HepG2 (cell line): ENCODE measurements around the gene MEGF6. TPM values are rescaled to one million over a fixed set of nuclear protein-coding genes. Genes with fewer than 3 reads are reported as not detected.

Experiments
- HCFC1 ChIP-seq: fragments of 150-350 bp; IDR thresholded peaks from 2 replicates; pipeline ENCODE4 v1.6.1; 2014; ENCODE audit warnings: low read depth, low read length
- HNRNPLL ChIP-seq: fragments of 200-400 bp; formaldehyde crosslinking; IDR thresholded peaks from 2 replicates; pipeline ENCODE4 v1.6.1; 2017; ENCODE audit warnings: mild to moderate bottlenecking, low read depth, low read length; ENCODE audit not compliant: poor library complexity, severe bottlenecking
- KDM2A ChIP-seq: sonication (generic); formaldehyde crosslinking; IDR thresholded peaks from 2 replicates; pipeline ENCODE4 v1.4.0; 2020; ENCODE audit warnings: low read depth, missing genetic modification reagents, borderline replicate concordance
- KLF16 ChIP-seq, 2 experiments: sonication (generic) in 1 of 2; formaldehyde crosslinking in 1 of 2; IDR thresholded peaks; 2 replicates each; pipeline versions ENCODE4 v1.6.1 to v1.8.0; 2016 to 2023; ENCODE audit warnings: missing genetic modification reagents in 2 of 2, missing compliant biosample characterization in 1 of 2
- KMT2B ChIP-seq: IDR thresholded peaks from 2 replicates; pipeline ENCODE4 v1.6.1; 2016; ENCODE audit warnings: missing genetic modification reagents, missing compliant biosample characterization
- MEIS2 ChIP-seq: sonication (generic); formaldehyde crosslinking; IDR thresholded peaks from 2 replicates; pipeline ENCODE4 v1.9.0; 2021; ENCODE audit warnings: mild to moderate bottlenecking, missing genetic modification reagents
- NFE2 ChIP-seq: sonication (generic); formaldehyde crosslinking; IDR thresholded peaks from 2 replicates; pipeline ENCODE4 v1.4.0; 2020; ENCODE audit warnings: missing genetic modification reagents
- NKX3-1 ChIP-seq: sonication (generic); formaldehyde crosslinking; IDR thresholded peaks from 2 replicates; pipeline ENCODE4 v1.5.0; 2020; ENCODE audit warnings: missing genetic modification reagents
- PRMT3 ChIP-seq: sonication (generic); formaldehyde crosslinking; IDR thresholded peaks from 2 replicates; pipeline ENCODE4 v1.8.1; 2022; ENCODE audit warnings: low read depth, mild to moderate bottlenecking, moderate library complexity, missing genetic modification reagents, borderline replicate concordance
- SRSF1 ChIP-seq: fragments of 200-400 bp; formaldehyde crosslinking; optimal IDR thresholded peaks from 2 replicates; pipeline ENCODE3; 2017; ENCODE audit warnings: mild to moderate bottlenecking, low read depth, low read length, moderate library complexity
- TOPORS ChIP-seq: sonication (generic); formaldehyde crosslinking; IDR thresholded peaks from 2 replicates; pipeline ENCODE4 v1.8.0; 2023; ENCODE audit warnings: mild to moderate bottlenecking, missing genetic modification reagents
- ZBTB20 ChIP-seq: sonication (generic); formaldehyde crosslinking; IDR thresholded peaks from 2 replicates; pipeline ENCODE4 v1.8.1; 2023; ENCODE audit warnings: missing genetic modification reagents, low read depth, mild to moderate bottlenecking, borderline replicate concordance
- ZFP36L2 ChIP-seq: sonication (generic); formaldehyde crosslinking; IDR thresholded peaks from 2 replicates; pipeline ENCODE4 v1.4.0; 2020; ENCODE audit warnings: missing genetic modification reagents
- ZNF263 ChIP-seq: sonication (generic); formaldehyde crosslinking; IDR thresholded peaks from 2 replicates; pipeline ENCODE4 v1.4.0; 2020; ENCODE audit warnings: missing genetic modification reagents
- ZNF333 ChIP-seq: sonication (generic); formaldehyde crosslinking; IDR thresholded peaks from 2 replicates; pipeline ENCODE4 v1.4.0; 2020; ENCODE audit warnings: mild to moderate bottlenecking, missing genetic modification reagents, borderline replicate concordance
- ZNF33A ChIP-seq: sonication (generic); formaldehyde crosslinking; IDR thresholded peaks from 2 replicates; pipeline ENCODE4 v1.5.1; 2020; ENCODE audit warnings: missing genetic modification reagents, mild to moderate bottlenecking, moderate library complexity, borderline replicate concordance
- ZNF567 ChIP-seq: sonication (generic); formaldehyde crosslinking; IDR thresholded peaks from 2 replicates; pipeline ENCODE4 v1.8.1; 2023; ENCODE audit warnings: mild to moderate bottlenecking, missing genetic modification reagents, borderline replicate concordance
- ZNF629 ChIP-seq: sonication (generic); formaldehyde crosslinking; conservative IDR thresholded peaks from 2 replicates; pipeline ENCODE4 v1.5.0; 2020; ENCODE audit warnings: missing genetic modification reagents
- ZNF724P ChIP-seq: sonication (generic); formaldehyde crosslinking; IDR thresholded peaks from 2 replicates; pipeline ENCODE4 v1.8.0; 2022; ENCODE audit warnings: missing genetic modification reagents, borderline replicate concordance
- polyA plus RNA-seq, 8 experiments: library from polyadenylated mRNA; depleted of rRNA in 3 of 8; stranded (reverse) in 7 of 8; unstranded in 1 of 8; fragments of >200 nt; fragmentation: Illumina TruSeq in 4 of 8; extraction: Trizol in 4 of 8; gene quantifications; 2 replicates each; pipeline versions ENCODE4 v1.2.1 to v1.2.3, GENCODE V29; 2011 to 2016; ENCODE audit warnings: low read depth in 4 of 8, missing spikeins in 1 of 8, mixed read lengths in 1 of 8; ENCODE audit not compliant: insufficient read depth in 1 of 8
- total RNA-seq, 5 experiments: library from RNA; depleted of rRNA; stranded (reverse); fragments of >200 nt; fragmentation: Illumina TruSeq; extraction: Trizol; gene quantifications; 2 replicates each; pipeline ENCODE4 v1.2.3, GENCODE V29; 2016; ENCODE audit warnings: low read depth in 1 of 5
- TF ChIP-seq, protein P1 (sequence below): sonication (generic); formaldehyde crosslinking; IDR thresholded peaks from 2 replicates; pipeline ENCODE4 v1.4.0; 2020; ENCODE audit warnings: mild to moderate bottlenecking, missing genetic modification reagents
- TF ChIP-seq, protein P2 (sequence below): conservative IDR thresholded peaks from 2 replicates; pipeline ENCODE4 v1.6.1; 2018; ENCODE audit warnings: missing genetic modification reagents
- TF ChIP-seq, protein P3 (sequence below): sonication (generic); formaldehyde crosslinking; IDR thresholded peaks from 2 replicates; pipeline ENCODE4 v1.8.1; 2023; ENCODE audit warnings: missing genetic modification reagents, mild to moderate bottlenecking, borderline replicate concordance

Gene MEGF6
- total and polyA plus RNA-seq, 2 of the 13 experiments (the other 11 are each of a cell fraction or from before 2014, with no cell fraction given): 1.9 TPM

DNA sequence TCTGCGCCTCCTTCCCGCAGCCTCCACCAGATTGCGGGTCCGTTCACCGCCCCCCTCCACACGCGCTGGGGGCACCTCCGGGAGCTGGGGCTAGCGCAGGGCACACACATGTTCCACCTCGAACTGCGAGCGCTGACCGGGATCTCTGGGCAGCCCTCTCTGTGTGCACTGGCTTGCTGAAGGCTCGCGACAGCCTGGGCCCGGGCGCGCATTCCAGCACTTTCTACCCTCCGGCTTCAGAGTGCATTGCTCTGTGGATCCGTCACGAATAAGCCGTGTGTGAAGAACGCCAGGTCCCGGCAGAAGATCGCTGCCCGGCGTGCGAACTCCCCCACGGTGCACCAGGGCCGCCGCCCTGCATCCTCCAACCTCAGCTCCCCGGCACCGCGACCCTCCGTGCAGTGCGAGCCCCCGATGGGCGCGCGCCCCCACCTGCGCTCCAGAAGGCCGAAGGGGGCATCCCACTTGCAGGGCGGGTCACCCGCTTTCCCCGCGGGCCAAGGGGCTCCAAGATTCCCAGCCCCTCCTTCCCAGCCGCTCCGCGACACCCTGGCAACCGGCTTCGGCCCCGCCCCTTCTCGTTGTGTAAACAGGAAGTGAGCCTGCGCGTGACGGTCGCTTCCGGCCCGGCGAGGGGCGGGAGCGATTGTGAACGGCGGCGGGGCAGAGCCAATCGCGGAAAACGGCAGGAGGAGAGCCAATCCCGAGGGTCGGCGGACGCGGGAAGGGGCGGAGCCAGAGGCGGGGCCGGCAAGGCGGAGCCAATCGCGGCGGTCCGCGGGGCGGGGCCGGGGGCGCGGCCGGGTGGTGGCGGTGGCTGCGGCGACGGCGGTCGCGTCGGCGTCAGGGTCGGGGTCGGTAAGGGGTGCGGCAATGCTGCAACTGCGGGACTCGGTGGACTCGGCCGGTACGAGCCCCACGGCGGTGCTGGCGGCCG, 13.2 kb upstream of the MEGF6 start, which contains the start of gene TPRG1L (continued):
- TF ChIP-seq, protein P1, sequence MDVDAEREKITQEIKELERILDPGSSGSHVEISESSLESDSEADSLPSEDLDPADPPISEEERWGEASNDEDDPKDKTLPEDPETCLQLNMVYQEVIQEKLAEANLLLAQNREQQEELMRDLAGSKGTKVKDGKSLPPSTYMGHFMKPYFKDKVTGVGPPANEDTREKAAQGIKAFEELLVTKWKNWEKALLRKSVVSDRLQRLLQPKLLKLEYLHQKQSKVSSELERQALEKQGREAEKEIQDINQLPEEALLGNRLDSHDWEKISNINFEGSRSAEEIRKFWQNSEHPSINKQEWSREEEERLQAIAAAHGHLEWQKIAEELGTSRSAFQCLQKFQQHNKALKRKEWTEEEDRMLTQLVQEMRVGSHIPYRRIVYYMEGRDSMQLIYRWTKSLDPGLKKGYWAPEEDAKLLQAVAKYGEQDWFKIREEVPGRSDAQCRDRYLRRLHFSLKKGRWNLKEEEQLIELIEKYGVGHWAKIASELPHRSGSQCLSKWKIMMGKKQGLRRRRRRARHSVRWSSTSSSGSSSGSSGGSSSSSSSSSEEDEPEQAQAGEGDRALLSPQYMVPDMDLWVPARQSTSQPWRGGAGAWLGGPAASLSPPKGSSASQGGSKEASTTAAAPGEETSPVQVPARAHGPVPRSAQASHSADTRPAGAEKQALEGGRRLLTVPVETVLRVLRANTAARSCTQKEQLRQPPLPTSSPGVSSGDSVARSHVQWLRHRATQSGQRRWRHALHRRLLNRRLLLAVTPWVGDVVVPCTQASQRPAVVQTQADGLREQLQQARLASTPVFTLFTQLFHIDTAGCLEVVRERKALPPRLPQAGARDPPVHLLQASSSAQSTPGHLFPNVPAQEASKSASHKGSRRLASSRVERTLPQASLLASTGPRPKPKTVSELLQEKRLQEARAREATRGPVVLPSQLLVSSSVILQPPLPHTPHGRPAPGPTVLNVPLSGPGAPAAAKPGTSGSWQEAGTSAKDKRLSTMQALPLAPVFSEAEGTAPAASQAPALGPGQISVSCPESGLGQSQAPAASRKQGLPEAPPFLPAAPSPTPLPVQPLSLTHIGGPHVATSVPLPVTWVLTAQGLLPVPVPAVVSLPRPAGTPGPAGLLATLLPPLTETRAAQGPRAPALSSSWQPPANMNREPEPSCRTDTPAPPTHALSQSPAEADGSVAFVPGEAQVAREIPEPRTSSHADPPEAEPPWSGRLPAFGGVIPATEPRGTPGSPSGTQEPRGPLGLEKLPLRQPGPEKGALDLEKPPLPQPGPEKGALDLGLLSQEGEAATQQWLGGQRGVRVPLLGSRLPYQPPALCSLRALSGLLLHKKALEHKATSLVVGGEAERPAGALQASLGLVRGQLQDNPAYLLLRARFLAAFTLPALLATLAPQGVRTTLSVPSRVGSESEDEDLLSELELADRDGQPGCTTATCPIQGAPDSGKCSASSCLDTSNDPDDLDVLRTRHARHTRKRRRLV: no peak
- TF ChIP-seq KDM2A (CRISPR knock-in tag): peak; percentile 65; the same call in 1 of the 2 replicates
- TF ChIP-seq HNRNPLL: peak; percentile 53
- no peak for TF ChIP-seq ZNF724P
- no peak for TF ChIP-seq NFE2 (CRISPR knock-in tag)
- TF ChIP-seq, protein P2, sequence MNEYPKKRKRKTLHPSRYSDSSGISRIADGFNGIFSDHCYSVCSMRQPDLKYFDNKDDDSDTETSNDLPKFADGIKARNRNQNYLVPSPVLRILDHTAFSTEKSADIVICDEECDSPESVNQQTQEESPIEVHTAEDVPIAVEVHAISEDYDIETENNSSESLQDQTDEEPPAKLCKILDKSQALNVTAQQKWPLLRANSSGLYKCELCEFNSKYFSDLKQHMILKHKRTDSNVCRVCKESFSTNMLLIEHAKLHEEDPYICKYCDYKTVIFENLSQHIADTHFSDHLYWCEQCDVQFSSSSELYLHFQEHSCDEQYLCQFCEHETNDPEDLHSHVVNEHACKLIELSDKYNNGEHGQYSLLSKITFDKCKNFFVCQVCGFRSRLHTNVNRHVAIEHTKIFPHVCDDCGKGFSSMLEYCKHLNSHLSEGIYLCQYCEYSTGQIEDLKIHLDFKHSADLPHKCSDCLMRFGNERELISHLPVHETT (CRISPR knock-in tag): peak; percentile 72
- peak; percentile 30; the same call in 1 of the 2 replicates for TF ChIP-seq HCFC1
- peak in 1 of 2 experiments; percentile 84; a peak in 1 of 4 replicates for TF ChIP-seq KLF16 (CRISPR knock-in tag; IDR thresholded peaks at IDR 0.05)
- no peak for TF ChIP-seq ZNF629 (CRISPR knock-in tag)
- 0 out of 2 replicates have a peak, but pooled peaks have one; percentile 27 for TF ChIP-seq ZNF263 (CRISPR knock-in tag)
- no peak; the same call in 1 of the 2 replicates for TF ChIP-seq TOPORS (CRISPR knock-in tag)
- TF ChIP-seq ZNF333: no peak
- 0 out of 2 replicates have a peak, but pooled peaks have one; percentile 36 for TF ChIP-seq PRMT3 (CRISPR knock-in tag)
- TF ChIP-seq ZNF567: 0 out of 2 replicates have a peak, but pooled peaks have one; percentile 69
- TF ChIP-seq, protein P3, sequence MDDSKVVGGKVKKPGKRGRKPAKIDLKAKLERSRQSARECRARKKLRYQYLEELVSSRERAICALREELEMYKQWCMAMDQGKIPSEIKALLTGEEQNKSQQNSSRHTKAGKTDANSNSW (CRISPR knock-in tag): no peak
- TF ChIP-seq ZBTB20 (CRISPR knock-in tag): 0 out of 2 replicates have a peak, but pooled peaks have one; percentile 36
- TF ChIP-seq ZFP36L2: no peak
- TF ChIP-seq SRSF1: peak; percentile 55
- 0 out of 2 replicates have a peak, but pooled peaks have one; percentile 44 for TF ChIP-seq NKX3-1 (CRISPR knock-in tag)
- TF ChIP-seq KMT2B (CRISPR knock-in tag): peak; percentile 44; the same call in 1 of the 2 replicates
- no peak for TF ChIP-seq ZNF33A
- TF ChIP-seq MEIS2: peak; percentile 21; the same call in 1 of the 2 replicates
